ENCODE results near the gene CYP20A1.
"Not testable (repeated sequence)": the region's sequence is repeated elsewhere in the genome, so short reads cannot be mapped to it uniquely, and the experiment has no call there.

The CYP20A1 gene

DNA sequence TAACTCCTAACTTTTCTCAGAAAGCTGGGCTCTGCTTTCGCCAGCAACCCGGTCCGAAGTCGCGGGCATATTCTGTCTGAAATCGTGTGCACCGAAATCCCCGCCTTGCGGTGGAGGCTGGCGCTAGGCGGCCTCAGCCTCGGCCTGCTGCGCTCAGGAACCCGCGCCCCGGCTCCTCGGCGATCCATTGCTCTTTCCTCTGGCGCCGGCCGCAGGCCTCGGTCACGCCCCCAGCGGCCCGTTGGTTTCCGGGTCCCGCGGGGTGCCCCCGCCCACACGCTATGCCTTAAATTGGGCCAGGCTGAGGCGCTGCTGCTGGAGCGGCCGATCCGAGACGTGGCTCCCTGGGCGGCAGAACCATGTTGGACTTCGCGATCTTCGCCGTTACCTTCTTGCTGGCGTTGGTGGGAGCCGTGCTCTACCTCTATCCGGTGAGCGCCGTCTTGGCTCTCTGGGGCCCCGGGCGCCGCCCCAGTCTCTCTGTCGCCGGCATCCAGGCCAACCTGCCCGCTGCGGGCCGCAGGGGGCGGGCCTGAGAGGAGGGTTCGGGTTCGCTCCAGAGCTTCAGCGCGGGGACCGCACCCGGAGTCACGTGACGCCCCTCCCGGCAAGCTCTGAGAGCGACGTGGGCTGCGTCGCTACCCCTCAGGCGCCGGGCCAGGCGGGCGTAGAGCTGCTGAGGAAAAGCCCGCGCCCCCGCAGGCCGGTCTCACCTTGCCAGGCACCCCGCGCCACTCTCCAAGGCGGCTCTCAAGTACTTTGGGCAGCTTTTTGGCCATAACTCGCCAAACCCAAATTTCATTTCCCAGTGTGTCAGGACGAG lies at the start of gene CYP20A1:
Gene CYP20A1 (plus strand): TSS at position 315 of the 823 bp plus-strand sequence. CDS start 45 bp downstream, at position 360.
- H3K4me3 ChIP-seq, result peak within 1 kb of the TSS; percentile 57 to 85 (median 80)
- H3K27ac ChIP-seq, result peak within 1 kb of the TSS; percentile 3 to 99 (median 93)

GRCh38 chr2:203190547-203190946 lies 48.3 kb upstream of the CYP20A1 start:
- H3K4me3 ChIP-seq, H3K27ac ChIP-seq: not testable (repeated sequence)

GRCh38 chr2:203191026-203191425 lies 47.8 kb upstream of the CYP20A1 start:
- not testable (repeated sequence) for H3K4me3 ChIP-seq, H3K27ac ChIP-seq

GRCh38 chr2:203191961-203192360 lies 46.9 kb upstream of the CYP20A1 start:
- Histone ChIP-seq H3K4me3 (no peak overlapping the region), H3K27ac (no peak overlapping the region)

DNA sequence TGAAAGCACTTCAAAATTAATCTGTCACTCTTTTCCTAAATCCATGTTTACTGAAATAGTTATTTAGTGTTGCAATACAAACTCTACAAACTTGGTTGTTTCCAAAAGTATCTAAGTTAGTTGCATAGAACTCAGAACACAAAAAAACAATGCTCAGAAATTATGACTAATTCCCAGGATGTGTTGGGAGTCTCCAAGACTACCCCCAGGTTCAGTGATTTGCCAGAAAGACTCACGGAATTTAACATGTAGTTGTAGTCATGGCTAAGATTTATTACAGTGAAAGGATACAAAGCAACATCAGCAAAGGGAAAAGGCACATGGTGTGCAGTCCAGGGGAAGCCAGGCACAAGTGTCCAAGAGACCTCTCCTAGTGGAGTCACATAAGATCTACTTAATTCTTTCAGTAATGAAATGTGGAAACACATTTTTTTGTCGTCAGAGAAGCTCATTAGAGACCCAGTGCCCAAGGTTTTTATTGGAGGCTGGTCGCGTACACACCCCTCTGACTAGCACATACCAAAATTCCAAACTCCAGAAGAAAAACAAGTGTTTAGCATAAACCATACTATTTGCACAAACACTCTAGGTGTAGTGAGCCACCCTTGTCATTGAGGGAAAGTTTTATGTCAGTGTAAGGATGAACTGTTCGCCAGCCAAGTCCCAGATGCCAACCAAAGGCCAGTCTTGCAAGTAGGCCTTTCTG lies 43.3 kb upstream of the CYP20A1 start:
- H3K27ac ChIP-seq, result no peak overlapping the region
- H3K4me3 ChIP-seq, result no peak overlapping the region

- Histone ChIP-seq H3K27ac (no peak overlapping the region), H3K4me3 (no peak overlapping the region)
These were observed 38.0 kb upstream of the CYP20A1 start for GRCh38 chr2:203200866-203201265.

DNA sequence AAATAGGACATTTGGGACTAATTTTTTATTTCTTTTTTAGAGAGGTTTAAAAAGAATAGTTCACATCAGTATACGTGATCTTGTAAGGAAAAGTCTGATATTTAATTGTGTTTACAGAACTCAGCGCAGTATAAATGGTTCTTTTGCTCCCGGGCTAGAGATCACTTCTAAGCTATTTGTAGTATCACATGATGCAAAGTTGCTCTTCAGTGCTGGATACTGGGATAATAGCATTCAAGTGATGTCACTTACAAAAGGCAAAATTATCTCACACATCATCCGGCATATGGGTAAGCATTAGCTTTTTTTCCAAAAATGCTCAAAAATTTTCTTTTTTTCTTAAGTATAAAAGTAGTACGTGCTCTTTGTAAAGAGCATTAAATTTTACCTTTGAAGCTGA lies 37.4 kb upstream of the CYP20A1 start:
- Histone ChIP-seq H3K4me3 (no peak overlapping the region), H3K27ac (no peak overlapping the region)

DNA sequence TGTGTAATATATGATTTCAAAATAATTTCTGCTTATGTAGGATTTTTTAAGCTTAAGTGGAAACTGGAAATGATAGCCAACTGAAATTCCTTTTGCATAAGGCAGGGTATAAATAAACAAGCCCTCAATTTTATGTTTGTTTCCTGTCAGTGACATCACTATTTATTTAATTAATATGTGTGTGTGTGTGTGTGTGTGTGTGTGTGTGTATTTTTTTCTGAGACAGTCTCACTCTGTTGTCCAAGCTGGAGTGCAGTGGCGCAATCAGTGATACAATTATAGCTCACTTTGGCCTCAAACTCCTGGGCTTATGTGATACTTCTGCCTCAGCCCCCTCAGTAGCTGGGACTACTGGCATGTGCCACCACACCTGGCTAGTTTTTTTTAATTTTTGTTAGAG lies 29.3 kb upstream of the CYP20A1 start:
- no peak overlapping the region for H3K27ac ChIP-seq
- H3K4me3 ChIP-seq, result no peak overlapping the region

DNA sequence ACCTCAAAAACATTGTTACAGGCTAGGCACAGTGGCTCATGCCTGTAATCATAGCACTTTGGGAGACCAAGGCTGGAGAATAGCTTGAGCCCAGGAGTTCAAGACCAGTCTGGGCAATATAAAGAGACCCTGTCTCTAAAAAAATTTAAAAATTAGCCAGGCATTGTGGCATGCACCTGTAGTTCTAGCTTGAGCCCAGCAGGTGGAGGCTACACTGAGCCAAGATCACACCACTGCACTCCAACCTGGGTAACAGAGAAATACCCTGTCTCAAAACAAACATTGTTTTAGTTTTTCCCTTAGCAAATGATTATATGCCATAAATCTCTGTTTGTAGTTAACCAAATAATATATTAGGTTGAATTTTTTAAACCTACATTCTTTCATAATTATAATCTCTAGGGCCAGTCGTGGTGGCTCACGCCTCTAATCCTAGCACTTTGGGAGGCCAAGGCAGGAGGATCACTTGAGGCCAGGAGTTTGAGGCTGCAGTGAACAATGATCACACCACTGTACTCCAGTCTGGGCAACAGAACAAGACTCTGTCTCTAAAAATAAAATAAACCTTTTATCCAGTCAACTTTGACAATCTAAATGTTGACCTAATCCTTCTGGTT lies 13.3 kb upstream of the CYP20A1 start:
- no peak overlapping the region for H3K4me3 ChIP-seq
- H3K27ac ChIP-seq, result no peak overlapping the region

- H3K4me3 ChIP-seq, H3K27ac ChIP-seq: not testable (repeated sequence)
These were observed 9.1 kb upstream of the CYP20A1 start for GRCh38 chr2:203229674-203230073.

DNA sequence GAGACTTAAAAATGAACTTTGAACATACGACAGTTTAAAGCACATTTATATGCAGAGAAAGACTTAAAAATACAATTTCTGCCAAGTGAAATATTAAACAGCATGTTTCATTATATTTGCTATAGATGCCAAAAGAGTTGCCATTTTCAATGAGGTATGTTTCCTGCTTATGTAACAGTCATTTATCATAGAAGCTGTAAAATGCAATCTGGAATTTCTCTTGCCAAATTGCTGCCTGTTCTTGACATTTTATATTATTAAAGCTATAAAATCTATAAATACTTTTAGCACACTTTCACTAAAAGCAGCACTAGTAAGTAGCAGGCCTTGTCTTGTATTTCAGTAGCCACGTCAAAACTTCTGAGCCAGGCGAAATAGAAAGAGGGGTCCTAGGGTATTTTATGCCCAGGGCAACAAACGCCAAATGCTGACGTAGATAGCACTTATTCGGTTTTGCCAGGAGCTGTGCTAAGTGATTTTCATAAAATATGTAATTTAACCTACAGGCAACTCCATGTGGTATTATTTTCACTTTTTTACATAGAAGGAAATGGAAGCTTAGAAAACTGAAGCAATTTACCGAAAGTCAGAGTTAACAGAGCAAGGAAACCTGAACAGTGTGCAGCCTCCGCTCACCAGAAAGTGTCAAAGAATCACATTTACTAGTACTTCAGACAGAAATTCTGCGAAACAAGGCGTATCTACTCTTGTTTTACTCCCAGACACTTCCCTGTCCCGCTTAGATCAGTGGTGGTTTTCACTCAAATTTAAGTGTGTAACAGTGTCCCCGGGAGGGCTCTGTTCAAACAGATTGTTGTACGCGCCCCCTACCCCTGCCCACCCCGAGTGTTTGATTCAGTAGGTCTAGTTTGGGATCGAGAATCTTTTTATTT lies 1.2 kb upstream of the CYP20A1 start:
- peak overlapping the region in 7 of 21 experiments; percentile 32 to 97 (median 93) for H3K27ac ChIP-seq
- H3K4me3 ChIP-seq, result peak overlapping the region in 6 of 7 experiments; percentile 76 to 85 (median 80)

DNA sequence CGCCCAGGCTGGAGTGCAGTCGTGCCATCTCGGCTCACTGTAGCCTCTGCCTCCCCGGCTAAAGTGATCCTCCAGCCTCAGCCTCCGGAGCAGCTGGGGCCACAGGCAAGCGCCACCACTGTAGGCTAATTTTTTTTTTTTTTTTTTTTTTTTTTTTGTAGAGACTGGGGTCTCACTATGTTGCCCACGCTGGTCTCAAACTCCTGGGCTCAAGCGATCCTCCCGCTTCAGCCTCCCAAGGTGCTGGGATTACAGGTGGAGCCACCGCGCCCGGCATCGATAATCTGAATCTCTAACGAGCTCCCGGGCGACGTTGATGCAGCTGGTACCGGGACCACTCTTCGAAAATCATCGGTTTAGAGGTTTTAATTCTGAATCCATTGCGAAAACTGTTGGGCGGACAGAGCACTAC lies 520 bp upstream of the CYP20A1 start:
- peak overlapping the region; percentile 57 to 85 (median 80) for H3K4me3 ChIP-seq
- H3K27ac ChIP-seq, result peak overlapping the region; percentile 3 to 99 (median 93)

DNA sequence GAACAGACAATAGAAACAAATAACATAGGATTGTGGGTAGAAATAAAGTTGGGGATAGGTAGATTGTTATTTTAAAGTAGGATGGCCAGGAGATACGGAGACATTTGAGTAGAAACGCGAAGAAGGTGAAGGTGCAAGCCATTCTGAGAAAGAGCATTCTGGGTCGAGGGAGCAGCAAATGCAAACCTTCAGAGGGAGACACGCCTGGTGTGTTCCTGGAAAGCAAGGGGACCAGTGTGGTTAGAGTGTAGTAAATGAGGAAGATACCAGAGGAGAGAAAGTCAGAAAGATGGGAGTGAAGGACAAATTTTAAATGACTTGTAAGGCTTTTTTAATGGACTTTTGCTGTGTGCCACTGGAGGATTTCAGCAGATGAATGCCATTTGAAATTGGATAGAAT lies 1.7 kb downstream of the CYP20A1 start:
- Histone ChIP-seq H3K27ac (no peak overlapping the region), H3K4me3 (no peak overlapping the region)

- Histone ChIP-seq H3K4me3 (no peak overlapping the region), H3K27ac (no peak overlapping the region)
These were observed 3.7 kb downstream of the CYP20A1 start for GRCh38 chr2:203242518-203242917.

DNA sequence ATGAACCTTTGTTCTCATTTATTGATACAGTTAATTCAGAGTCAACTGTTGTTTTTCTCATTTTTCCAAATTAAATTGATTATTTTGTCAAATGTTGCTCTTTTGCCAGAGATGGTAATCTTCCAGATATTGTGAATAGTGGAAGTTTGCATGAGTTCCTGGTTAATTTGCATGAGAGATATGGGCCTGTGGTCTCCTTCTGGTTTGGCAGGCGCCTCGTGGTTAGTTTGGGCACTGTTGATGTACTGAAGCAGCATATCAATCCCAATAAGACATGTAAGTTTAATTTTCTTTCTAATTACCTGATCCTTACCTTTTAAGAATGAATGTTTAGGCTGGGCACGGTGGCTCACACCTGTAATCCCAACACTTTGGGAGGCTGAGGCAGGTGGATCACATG lies 7.8 kb downstream of the CYP20A1 start:
- H3K27ac ChIP-seq, result no peak overlapping the region
- no peak overlapping the region for H3K4me3 ChIP-seq

DNA sequence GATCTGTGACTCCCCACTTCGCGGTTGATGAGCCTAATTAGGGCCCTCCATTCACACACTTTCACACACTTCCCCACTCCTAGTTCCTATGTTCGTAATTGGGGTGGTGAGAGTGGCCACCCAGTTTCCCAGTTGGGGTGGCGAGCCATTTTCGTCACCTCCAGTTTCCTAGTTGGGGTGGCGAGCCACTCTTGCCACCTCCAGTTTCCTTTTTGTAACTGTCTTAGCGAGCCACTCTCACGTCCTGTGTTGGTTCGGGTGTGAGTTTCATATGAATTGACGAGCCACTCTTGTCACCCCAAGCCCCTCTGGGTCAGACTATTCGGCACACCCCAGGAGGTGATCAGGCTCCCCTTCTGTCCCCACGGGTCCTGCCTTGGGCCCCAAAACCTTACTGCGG lies 14.0 kb downstream of the CYP20A1 start:
- H3K4me3 ChIP-seq, result no peak overlapping the region
- H3K27ac ChIP-seq, result no peak overlapping the region

DNA sequence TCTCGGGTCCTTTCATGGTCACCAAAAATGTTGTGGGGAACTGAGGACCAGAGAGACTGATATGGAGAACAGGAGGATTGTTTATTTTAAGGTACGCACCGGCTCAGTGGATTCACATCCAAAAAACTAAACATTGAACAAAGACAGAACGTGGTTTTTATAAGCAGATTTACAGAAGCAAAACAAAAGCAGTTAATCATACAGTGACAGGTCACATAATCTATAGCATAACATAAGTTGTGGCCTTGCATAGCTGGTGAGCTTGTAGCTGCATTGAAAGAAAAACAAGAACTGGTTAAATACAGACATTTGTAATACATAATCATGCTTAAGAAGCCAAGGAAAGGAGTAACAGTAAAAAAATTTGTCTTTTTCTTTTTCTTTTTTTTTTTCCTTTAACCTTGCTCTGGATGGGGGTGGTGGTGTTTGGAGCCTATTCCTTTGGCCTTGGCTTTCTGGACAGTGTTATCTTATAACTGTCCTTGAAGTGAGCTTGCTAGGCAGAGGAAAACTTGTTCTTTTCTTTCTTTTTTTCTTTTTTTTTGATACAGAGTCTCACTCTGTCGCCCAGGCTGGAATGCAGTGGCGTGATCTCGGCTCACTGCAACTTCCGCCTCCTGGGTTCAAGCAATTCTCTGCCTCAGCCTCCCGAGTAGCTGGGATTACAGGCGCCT lies 14.7 kb downstream of the CYP20A1 start:
- not testable (repeated sequence) for H3K4me3 ChIP-seq

DNA sequence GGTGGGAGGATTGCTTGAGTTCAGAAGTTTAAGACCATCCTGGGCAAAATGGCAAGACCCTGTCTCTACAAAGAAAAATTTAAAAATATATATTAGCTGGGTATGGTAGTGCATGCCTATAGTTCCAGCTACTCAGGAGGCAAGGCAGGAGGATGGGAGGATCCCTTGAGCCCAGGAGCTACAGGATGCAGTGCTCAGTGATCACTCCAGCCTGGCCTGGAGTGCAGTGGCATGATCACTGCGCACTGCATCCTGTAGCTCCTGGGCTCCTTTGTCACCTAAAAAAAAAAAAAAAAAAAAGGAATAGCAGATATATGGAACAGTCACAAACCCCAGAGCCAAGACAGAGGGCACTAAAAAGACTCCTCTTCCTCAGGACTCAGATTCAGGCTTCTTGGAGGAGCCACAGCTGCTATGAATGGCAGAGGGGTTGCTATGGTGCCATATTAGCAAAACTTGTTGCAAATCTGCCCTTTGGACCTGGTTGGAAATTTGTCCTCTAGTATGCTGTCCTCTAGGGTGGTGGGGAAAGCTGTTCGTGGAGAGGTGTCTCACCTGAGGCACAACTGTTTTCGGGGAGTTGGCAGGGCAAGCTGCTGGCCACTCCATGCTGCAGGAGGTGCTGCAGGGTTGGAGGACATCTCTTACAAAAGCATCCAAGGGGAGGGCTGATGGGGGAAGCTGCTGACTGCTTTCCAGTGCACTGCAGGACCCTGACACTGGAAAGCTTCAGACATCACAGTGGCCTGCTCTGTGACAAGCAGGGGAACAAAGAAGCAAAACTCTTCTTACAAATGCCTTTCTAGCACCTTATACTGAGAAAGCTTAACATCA lies 22.7 kb downstream of the CYP20A1 start:
- no peak overlapping the region for H3K27ac ChIP-seq
- H3K4me3 ChIP-seq, result no peak overlapping the region

More for the DNA sequence above, 14.7 kb downstream of the CYP20A1 start:
- H3K27ac ChIP-seq, result not testable (repeated sequence)

All from skin epidermis (tissue), 12 donors.